Stimulated activated CD8-positive, alpha-beta memory T cell treated with anti-CD3 and anti-CD28 coated beads, Interleukin-7, amount 100 ng/mL, for 1 hour (primary cell): Measurements from ENCODE around the gene TMEM252.

Experiments
- DNase-seq, 2 donors: peaks; one replicate each; pipeline ENCODE4 v3.0.0-alpha.2; 2020; ENCODE audit warnings: low read depth in 2 of 2

Gene TMEM252

DNA sequence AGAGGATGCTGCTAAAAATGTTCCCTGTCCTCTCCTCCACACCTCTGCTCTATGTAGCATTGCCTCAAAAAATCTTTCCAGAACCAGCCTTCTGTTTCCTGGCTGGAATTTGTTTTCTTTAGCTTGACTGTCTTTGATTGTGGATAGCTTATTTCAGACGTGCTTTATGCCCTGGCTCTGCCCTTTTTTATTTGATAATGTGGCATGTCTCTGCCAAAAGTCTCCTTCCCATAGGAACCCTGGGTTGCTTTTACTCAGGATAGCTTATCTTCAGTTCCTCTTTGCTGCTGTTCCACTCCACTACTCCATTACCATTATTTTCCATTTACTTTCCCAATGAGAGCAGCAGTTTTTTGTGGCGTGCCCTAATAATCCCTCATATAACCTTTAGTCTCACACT, 885 bp upstream of the TMEM252 start:
- no peak for DNase-seq

DNA sequence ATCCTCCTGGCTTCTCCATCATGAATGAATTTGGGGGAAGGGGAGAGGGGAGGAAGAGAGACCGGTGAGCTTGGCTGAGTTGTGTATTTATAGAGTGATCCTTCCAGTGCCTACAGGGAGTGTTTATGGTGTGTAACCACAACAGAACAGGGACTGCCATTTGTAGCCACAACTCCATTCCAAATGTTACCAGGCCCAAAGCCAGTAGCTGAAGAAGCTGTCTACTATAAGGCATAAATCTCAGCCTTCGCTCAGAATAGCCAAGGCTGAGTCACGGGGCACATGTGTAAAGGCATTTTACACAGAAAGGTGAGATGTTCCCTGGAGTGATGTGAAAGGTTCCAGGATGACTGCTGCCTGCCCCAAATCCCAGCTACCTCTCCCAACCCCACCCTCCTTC, 2.5 kb downstream of the TMEM252 start:
- no peak for DNase-seq

DNA sequence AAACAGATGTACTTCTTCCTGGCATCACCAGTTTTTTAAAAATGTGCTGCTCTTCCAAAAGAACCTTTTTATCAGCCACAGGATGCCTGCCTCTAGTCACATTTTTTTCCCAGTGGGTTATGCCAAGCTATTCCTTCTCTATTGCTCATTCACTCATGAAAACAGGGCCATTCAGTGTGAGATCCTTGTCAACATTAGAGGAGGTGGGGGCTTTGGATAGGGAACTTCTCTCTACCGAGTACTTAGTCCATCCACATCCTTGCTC, 3.1 kb downstream of the TMEM252 start:
- no peak for DNase-seq

DNA sequence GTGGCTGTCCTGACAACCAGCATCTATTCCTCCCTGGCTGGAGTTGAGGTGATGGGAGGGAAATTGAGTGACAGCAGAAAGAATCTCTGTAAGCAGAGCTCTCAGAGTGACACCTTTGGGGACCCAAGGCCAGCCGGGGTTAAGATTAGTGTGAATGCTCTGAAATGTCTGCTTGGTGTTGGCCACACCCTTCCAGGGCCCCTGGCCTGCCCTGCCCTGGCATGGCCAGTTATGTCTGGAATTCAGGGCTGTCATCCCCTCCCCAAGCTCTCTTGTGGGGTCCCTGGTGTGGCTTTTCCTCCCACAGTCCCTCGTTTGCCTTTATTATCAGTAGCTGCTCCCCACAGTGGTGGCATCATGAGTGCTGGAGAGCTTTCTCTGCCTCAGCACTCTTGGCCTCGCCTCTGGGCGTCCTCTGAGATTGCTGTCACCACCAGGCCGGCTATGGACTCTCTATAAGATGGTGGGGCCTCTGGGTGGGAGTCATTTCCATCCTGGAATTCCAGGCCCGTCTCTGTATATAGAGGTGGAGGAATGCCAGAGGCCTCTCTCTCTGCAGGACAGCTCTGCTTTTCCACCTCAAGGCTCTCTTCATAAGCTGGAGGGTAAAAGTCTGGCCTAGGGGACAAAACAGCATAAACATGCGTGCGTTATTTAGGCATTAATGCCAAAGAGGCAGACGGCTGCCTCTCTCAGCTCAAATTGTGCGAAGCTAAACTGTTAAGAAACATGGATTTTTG, 3.6 kb downstream of the TMEM252 start:
- DNase-seq, result no peak

DNA sequence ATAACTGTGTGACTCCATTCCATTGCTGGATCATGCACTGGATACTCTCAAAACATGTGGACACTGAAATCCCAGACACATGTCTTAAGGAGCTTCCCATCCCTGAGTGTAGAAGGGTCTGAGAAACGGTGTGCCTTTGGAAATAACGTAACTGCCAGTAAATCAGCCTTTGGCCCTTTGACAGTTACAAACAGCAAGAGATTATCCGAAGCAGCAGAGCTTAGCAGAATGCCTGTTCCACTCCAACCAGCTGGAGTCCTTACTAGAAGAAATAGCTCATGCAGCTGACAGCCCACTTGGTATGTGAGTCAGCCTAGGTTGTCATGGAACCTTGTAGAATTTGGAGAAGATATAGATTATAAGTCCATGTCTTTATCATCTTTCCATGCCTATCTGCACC, 7.0 kb downstream of the TMEM252 start:
- no peak for DNase-seq

DNA sequence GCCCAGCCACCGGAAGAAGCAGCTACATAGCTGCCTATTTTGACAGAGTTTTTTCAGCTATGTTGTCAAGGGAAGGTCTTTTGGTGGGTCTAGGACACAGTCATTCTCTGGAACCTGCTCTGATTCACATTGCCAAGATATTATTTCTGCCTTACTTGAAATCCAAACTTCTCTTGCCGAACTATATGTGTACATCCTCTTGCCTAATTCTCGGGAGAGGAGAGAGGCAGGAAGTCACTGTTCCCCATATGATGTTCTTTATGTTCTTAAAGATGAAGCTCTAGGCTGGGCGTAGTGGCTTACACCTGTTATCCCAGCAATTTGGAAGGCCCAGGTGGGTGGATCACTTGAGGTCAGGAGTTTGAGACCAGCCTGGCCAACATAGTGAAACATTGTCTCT, 8.6 kb downstream of the TMEM252 start:
- no peak for DNase-seq

DNA sequence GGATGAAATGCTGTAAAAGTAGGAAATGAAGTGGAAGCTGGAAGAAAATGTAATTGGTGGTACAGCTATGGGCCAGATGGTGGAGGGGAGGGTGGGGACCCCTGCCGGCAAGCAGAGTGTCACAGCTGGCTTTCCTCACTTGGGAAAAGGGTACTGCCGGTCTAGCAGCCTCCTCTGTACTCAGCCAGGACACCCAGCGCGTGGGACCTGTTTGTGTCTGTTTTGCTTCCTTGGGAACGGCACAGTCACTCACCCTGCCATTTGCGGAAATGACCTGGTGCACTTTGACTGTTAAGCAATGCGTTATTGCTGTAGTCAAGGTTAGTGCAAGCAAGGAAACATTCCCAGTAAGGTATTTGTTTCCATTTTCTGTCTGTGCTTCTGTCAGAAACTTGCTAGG, 10.1 kb downstream of the TMEM252 start:
- DNase-seq, result no peak

DNA sequence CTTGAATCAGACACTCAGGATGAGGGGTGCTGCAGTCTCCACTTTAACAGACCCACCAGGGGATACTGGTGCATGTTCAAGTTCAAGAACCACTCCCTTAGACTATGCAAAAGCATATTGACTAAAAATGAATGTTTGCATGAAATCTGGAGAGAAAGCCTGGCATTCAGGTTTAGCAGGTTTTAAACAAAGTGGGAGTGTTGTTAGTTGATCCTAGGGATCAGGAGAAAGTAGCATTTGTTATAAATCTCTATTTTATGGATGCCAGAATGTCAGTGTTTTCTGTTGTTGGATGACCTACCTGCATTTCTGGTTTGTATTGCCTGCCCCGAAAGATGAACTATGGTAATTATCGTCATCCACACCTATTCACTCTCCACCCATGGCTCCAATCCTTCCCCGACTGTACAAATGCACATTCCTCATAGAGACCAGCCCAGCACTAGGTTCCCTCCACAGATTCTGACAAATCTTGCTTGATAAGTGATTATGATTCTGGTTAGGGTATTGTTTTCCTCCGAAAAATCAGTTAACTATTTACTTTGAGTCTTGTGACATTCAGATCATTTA, 17.2 kb downstream of the TMEM252 start:
- DNase-seq, result no peak

DNA sequence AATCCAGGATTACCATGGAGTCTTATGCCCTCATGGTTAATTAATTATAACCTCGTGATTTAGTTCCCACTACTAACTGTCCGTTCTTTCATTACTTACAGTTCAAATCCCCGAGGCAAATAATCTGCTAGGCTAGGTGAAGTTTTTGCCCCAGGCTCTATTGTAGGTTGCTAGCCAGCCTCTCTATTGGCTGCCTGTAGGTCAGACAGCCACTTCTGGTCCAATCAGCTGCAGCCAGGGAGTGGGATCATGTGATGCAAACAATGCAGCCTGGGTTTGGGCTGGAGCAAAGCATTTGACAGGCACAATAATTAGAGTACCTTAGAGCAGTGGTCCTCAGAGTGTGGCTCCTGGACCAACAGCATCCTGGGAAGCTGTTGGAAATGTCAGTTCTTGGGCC, 17.7 kb downstream of the TMEM252 start:
- DNase-seq, result no peak

DNA sequence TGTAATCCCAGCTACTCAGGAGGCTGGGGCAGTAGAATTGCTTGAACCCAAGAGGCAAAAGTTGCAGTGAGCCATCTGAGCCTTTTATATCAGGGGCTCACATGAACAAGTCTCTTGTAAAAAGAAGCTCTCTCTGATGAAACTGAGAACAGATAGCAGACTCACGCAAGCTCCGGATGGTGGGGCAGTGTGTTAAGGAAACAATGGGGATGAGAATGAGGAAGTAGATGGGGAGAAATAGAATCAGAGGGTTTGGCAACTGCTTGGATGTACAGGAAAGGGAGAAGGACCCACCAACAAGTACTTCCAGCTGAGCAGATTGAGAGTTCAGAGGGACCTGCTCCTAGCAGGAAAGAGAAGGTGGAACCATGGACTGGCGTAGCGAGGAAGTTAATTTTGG, 18.6 kb downstream of the TMEM252 start:
- DNase-seq, result no peak

DNA sequence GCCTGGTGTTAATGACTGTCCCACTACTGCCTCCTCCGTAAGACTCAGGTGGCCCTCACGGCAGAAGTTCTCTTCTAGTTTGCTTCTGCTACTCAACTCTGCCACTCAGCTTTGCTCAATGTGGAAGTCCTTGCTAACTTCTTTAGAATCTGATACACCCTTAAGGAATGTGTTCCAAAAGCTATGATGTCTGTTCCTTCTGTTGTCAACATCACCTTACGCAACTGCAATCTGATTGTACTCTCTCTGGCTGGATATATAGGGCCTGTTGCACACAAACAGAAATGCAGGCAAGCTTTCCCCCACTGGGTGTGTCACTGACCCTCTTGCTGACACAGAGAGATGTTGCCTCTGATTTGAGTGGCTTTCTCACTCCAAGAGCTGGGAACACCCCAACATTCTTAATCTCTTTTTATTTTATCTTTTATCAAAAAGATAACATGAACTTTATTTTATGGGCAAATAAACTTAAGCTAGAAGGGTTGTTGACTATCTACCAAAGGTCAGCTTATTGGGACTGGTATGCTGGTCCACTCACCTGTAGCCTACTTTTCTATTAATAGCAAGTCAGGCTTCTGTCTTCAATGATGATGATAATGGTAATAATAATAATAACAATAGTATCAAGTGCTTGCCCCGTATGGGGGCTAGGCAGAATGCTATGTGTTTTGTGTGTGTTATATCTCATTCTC, 25.2 kb downstream of the TMEM252 start:
- DNase-seq, result no peak

DNA sequence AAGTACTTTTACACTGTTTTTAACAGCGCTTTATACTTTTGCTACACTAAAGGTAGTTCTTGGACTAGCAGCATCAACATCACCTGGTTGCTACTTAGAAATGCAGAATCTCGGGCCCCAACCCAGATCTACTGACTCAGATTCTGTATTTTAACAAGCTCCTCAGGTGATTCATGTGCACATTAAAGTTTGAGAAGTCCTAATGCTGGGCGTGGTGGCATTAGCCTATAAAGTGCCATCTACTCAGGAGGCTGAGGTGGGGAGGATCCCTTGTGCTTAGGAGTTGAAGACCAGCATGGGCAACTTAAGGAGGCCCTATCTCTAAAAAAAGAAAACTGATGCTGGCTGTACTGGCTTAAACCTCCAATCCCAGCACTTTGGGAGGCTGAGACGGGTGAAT, 26.7 kb downstream of the TMEM252 start:
- no peak for DNase-seq

DNA sequence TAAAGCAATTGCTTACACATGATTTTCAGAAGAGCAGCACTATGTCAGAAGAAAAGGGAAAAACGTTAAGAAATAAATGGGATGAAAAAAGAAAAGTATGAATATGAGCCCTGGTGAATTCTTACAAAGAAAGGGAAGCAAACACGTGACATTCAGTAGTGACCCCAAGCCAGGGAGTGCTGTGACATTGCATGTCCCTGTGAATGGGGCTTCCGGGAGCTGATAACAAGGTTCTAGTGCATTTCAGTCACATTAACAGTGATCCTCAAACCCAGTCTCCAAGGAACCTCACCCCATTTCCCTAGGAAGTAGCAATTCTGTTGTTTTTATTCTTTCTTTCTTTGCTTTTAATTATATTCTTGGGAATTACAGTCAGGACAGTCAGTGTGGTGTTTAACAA, 27.3 kb downstream of the TMEM252 start:
- no peak for DNase-seq

DNA sequence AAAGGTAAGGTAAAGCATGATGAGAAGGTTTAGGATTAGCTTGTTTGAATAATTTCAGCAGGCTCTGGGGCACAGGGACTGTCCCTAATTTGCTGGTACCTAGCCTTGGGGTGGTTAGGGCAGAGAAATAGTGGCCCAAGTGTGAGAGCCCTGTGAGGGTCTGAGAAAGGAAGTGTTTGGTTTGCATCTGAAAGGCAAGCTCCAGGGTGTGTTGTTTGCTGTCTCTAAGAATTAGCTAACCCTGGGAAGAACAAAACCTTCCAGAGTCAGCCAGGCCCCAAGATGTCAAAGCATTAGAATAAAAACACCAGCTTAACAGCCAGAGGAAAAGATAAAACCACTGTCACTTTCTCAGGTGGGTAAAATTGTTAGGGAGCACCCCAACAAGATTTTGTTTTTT, 31.0 kb downstream of the TMEM252 start:
- no peak for DNase-seq

DNA sequence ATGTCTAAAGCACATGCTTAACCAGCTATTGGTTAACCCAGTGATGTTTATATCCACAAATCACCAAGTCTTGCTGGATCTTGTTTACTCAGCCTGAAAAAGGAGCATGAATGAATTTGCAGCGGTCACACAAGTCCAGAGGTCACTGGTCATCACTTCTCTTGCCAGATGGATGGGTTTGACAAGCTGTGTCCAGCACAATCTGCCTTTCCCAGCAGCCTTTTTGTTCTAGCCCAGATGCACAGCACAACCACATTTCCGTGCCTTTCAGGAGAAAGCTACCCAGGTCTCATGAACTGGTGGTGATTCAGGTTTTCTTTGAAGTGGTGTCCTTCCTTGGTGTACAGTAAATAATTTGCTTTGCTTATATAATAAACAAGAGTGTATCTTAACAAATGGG, 32.1 kb downstream of the TMEM252 start:
- DNase-seq, result no peak

DNA sequence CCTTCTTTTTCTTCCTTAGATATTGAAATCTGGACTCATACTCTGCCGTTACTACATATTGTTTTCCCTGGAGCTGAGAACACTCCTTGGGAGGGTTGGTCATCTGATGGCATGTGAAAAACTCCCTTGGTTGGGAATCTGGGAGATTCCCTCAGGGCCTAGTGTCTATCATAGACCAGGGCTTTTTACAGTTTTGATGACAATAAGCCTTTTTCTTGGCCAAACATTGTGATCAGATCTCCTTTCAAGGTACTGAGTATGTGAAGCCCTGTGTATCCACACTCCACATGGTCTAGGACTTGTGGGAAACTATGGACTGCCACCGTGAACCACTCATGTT, 32.9 kb downstream of the TMEM252 start:
- no peak for DNase-seq

DNA sequence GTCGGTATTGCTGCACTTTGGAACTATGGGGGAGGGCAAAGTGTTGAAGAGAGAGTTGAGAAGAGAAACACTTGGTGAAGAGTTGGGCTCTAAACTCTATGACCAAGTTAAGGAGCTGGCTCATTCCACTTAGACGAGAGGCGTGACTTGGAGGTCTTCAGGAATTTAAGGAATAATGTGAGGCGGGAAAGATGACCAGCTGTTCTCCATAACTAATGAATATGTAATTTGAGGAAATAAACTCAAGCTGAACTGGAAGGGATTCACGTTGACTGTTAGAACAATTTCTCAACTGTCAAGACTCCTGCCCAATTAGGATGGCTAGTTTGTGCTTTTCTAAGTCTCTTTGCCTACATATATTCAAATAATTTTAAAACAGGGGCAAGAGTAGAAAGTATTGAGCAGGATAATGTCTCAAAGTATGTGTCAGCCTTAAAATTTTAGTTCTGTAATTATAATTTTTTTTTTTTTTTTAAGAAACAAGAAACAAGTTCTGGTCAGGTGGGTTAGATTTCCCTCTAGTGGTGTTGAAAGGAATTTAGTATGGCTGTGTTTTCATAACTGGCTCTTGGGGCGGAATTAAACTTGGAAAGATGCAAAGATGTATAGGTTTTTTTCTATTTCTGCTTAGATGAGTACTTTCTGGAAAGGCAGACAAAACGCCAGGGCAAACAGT, 33.4 kb downstream of the TMEM252 start:
- no peak for DNase-seq

DNA sequence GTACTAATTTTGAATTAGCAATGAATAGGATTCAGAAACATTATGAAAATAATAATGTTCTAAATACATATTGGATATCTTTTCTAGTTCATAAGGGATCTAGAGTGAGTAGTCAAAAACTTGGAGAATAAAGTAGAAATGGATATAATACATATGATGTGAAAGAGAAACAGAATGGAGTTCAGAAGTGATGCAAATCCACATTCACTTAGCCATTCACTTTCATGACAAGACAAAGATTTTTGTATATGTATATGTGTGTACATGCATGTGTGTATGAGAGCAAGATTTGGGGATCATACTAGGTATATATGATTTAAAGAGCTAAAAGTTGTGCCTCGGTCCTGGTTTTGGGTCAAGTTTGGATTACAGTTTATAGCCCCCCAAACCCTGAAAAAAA, 34.1 kb downstream of the TMEM252 start:
- DNase-seq, result no peak

DNA sequence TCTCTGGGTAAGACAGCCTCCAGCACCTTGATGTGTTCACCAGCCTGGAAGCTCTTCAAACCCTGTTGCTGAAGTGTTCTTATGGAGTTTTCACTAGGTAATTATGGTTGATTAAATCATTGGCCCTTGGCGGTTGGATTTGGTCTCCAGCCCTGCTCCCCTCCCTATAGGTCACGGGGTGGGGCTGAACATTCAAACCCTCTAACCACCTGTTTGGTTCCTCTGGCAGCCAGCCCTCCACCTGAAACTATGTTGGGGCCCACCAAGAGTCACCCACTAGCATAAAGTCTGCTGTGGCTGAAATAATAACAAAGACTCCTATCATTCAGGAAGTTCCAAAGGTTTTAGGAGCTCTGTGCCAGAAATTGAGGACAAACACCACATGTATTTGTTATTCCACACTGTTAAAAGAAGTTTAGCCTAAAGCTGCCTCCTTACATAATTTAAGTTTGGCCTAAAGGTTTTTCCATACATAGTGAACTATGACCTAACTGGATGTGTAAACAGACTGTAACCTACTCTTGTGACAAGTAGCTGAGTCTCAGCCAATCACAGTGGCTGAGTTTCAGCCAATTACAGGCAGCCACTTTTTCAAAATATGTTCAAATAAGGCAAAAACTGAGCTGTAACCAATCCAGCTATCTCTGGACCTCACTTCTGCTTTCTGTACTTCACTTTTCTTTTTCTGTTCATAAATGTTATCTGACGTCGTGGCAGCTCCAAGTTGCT, 34.8 kb downstream of the TMEM252 start:
- DNase-seq, result no peak

DNA sequence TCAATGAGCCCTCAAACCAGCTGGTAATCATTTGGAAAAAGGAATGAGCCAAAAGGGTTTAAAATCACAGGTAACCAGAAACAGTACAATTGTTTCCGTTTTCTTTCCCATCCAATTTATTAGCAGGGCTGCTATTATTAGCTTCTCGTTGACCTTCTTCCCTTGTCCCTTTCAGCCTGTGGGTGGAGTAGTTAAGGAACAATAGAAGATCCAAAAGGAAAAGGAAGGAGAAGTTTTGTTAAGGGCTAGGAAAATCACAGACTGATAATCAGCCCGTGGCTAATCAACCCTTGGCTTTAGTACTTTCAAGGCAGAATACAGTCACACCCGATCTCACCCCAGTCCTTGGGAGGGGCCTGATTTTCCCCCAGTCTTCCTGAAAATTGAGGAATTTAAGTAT, 38.4 kb downstream of the TMEM252 start:
- DNase-seq, result no peak

DNA sequence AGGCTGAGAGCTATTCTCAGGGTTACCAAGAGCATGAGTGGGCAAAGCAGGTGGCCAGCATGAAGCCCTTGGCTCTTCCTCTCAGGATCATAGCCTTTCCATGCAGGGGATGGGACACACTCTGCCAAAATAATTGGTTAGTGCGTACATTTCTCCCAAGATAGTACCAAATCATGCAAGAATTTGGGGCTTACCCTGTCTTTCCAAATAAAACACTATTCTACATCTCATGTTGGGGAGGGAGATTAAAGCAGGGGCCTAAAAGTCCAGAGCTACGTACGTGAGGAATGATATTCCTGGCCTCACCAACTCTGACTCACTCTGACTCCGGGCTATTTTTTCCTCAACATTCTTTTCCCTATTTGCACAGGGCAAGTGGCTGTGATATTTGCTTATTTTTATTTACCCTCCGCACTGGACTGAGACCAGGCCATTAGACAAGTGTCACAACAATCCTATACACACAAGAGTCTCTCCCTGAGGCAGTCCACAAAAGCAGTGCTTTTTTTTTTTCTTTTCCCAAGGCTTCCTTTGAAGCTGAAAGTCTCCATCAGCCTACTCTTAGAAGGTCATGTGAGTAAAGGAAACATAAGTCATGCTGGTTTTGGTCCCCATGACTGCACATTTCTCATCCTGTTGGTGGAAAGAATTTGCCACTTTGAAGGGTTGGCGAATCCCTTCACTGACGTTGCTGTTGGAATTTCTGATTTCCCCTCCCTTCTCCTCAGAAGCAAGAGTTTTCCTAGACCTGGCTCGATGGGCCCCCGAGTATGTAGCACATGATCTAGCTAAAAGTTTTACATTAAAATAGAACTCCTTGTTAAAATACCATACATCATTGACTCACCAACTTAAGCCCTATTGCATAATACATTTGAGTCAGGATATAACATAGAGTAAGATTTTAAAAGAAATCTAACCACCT, 40.0 kb downstream of the TMEM252 start:
- no peak for DNase-seq
